ENCODE results near the gene CENPP. TPM values are rescaled to one million over a fixed set of nuclear protein-coding genes. Genes with fewer than 3 reads are reported as not detected.

CENPP gene
- total RNA-seq, 2 donors from 2014 or later: 0.78 to 2.3 TPM

GRCh38 chr9:92378865-92379560, 53.3 kb downstream of the CENPP start:
- intact Hi-C loops (cut with DNase I): no loop called here
- ATAC-seq (no peak), DNase-seq (no peak)
- Histone ChIP-seq H3K9me3 (no peaks in the 10 kb centered on the region), H3K36me3 (replicated peaks in 1 of 2; ENCODE audit: insufficient read depth in 1 of 2, low read depth in 2 of 2) (no peaks in the 10 kb centered on the region), H3K27me3 (no peaks in the 10 kb centered on the region), H3K27ac (no peak overlapping the region), H3K4me3 (no peak overlapping the region), H3K4me1 (no peaks in the 10 kb centered on the region)
- TF ChIP-seq POLR2A (IDR thresholded peaks at IDR 0.05): no peak
- no peak for TF ChIP-seq CTCF (IDR thresholded peaks at IDR 0.05)
- WGBS, 2 donors: 68 to 73% methylated on average over 7 of the region's 7 CpGs

GRCh38 chr9:92380603-92381002, 54.9 kb downstream of the CENPP start:
- Histone ChIP-seq H3K36me3 (replicated peaks in 1 of 2; ENCODE audit: insufficient read depth in 1 of 2, low read depth in 2 of 2) (no peaks in the 10 kb centered on the region), H3K27ac (no peak overlapping the region), H3K27me3 (no peaks in the 10 kb centered on the region), H3K4me3 (no peak overlapping the region), H3K4me1 (no peaks in the 10 kb centered on the region), H3K9me3 (no peaks in the 10 kb centered on the region)
- TF ChIP-seq POLR2A (IDR thresholded peaks at IDR 0.05) (no peak), CTCF (IDR thresholded peaks at IDR 0.05) (no peak)
- WGBS, 2 donors: 90 to 98% methylated on average over 2 of the region's 2 CpGs
- ATAC-seq: no peak
- intact Hi-C loops (cut with DNase I): no loop called here
- no peak for DNase-seq

GRCh38 chr9:92381775-92382174, 56.0 kb downstream of the CENPP start:
- Histone ChIP-seq H3K9me3 (no peaks in the 10 kb centered on the region), H3K27ac (no peak overlapping the region), H3K4me3 (no peak overlapping the region), H3K36me3 (replicated peaks in 1 of 2; ENCODE audit: insufficient read depth in 1 of 2, low read depth in 2 of 2) (no peaks in the 10 kb centered on the region), H3K27me3 (no peaks in the 10 kb centered on the region), H3K4me1 (no peaks in the 10 kb centered on the region)
- ATAC-seq: no peak
- DNase-seq: no peak
- intact Hi-C loops (cut with DNase I): no loop called here
- 88 to 89% methylated on average over 2 of the region's 2 CpGs for WGBS, 2 donors
- no peak for TF ChIP-seq POLR2A (IDR thresholded peaks at IDR 0.05)
- no peak for TF ChIP-seq CTCF (IDR thresholded peaks at IDR 0.05)

GRCh38 chr9:92384375-92384774, 58.6 kb downstream of the CENPP start:
- no peak for DNase-seq
- H3K36me3 ChIP-seq (replicated peaks in 1 of 2; ENCODE audit: insufficient read depth in 1 of 2, low read depth in 2 of 2): no peaks in the 10 kb centered on the region
- intact Hi-C loops (cut with DNase I): no loop called here
- no peak overlapping the region for H3K4me3 ChIP-seq
- TF ChIP-seq POLR2A (IDR thresholded peaks at IDR 0.05): no peak
- TF ChIP-seq CTCF (IDR thresholded peaks at IDR 0.05): no peak
- ATAC-seq: no peak
- H3K4me1 ChIP-seq: no peaks in the 10 kb centered on the region
- WGBS, 2 donors: 89 to 94% methylated on average over 1 of the region's 1 CpG
- H3K27me3 ChIP-seq: no peaks in the 10 kb centered on the region
- H3K9me3 ChIP-seq: no peaks in the 10 kb centered on the region
- H3K27ac ChIP-seq: no peak overlapping the region

- TF ChIP-seq POLR2A (IDR thresholded peaks at IDR 0.05) (no peak), CTCF (IDR thresholded peaks at IDR 0.05) (no peak)
- Histone ChIP-seq H3K4me1 (no peaks in the 10 kb centered on the region), H3K9me3 (no peaks in the 10 kb centered on the region), H3K4me3 (no peak overlapping the region), H3K27ac (no peak overlapping the region), H3K27me3 (no peaks in the 10 kb centered on the region), H3K36me3 (replicated peaks in 1 of 2; ENCODE audit: insufficient read depth in 1 of 2, low read depth in 2 of 2) (no peaks in the 10 kb centered on the region)
- 83 to 88% methylated on average over 3 of the region's 3 CpGs for WGBS, 2 donors
- ATAC-seq (no peak), DNase-seq (no peak)
- intact Hi-C loops (cut with DNase I): no loop called here
Observed at GRCh38 chr9:92385001-92385400, 59.2 kb downstream of the CENPP start.

All from body of pancreas (tissue), 4 donors.